ENCODE results near the gene PMS1.

PMS1 gene

DNA sequence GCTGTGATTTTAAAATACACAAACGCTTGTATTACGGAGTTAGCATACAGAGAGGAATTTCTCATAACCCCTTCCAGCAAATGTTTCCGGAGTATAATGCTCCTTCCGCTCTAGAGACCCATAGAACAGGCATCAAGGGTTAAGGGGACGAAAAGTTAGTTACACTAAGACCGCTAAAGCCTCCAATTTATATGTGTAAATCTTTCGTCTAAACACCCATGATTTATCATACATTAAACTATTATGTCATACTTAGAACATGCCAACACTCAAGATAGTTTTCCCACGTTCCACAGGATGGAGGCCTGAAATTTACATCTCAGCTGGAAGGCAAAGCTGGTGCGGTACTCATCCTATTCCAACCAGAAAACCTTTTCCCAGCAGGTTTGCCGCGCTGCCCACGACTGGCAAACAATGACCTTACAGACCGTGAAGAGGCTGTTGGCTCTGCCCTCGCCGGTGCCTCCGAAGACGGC lies 761 bp upstream of the PMS1 start:
- H3K27me3 ChIP-seq (ENCODE audit: insufficient read depth, poor library complexity, severe bottlenecking), result no peaks in the 10 kb centered on the region
- peak overlapping the region; percentile 92 for H3K4me3 ChIP-seq (replicated peaks; ENCODE audit: insufficient read depth, low read length)
- TF ChIP-seq SPI1 (IDR thresholded peaks at IDR 0.05; ENCODE audit: borderline replicate concordance, low read depth) (no peak), GABPA (IDR thresholded peaks at IDR 0.05; ENCODE audit: low read depth) (peak; percentile 82)
- DNase-seq (ENCODE audit: low read depth in 1 of 2, low spot score in 1 of 2), result peak in 1 of 2 experiments; percentile 17
- H3K27ac ChIP-seq (replicated peaks), result peak overlapping the region; percentile 88

DNA sequence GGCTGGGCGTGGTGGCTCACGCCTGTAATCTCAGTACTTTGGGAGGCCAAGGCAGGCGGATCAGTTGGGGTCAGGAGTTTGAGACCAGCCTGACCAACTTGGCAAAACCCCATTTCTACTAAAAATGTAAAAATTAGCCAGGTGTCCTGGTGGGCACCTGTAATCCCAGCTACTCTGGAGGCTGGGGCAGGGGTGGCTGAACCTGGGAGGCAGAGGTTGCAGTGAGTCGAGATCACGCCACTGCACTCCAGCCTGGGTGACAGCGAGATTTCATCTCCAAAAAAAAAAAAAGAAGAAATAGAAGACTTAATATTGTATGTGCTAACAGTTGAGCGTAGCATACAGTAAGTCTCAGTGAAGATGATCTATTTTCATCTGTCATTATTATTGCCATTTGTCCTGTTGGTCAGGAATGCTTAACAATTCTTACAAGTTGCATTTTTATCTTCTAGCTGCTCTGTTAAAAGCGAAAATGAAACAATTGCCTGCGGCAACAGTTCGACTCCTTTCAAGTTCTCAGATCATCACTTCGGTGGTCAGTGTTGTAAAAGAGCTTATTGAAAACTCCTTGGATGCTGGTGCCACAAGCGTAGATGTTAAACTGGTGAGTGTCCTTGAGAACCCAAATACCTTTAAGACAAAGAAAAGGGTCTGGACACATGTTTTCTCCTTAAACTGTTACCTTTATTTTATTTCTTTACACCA lies 7.2 kb downstream of the PMS1 start:
- TF ChIP-seq, protein P1, sequence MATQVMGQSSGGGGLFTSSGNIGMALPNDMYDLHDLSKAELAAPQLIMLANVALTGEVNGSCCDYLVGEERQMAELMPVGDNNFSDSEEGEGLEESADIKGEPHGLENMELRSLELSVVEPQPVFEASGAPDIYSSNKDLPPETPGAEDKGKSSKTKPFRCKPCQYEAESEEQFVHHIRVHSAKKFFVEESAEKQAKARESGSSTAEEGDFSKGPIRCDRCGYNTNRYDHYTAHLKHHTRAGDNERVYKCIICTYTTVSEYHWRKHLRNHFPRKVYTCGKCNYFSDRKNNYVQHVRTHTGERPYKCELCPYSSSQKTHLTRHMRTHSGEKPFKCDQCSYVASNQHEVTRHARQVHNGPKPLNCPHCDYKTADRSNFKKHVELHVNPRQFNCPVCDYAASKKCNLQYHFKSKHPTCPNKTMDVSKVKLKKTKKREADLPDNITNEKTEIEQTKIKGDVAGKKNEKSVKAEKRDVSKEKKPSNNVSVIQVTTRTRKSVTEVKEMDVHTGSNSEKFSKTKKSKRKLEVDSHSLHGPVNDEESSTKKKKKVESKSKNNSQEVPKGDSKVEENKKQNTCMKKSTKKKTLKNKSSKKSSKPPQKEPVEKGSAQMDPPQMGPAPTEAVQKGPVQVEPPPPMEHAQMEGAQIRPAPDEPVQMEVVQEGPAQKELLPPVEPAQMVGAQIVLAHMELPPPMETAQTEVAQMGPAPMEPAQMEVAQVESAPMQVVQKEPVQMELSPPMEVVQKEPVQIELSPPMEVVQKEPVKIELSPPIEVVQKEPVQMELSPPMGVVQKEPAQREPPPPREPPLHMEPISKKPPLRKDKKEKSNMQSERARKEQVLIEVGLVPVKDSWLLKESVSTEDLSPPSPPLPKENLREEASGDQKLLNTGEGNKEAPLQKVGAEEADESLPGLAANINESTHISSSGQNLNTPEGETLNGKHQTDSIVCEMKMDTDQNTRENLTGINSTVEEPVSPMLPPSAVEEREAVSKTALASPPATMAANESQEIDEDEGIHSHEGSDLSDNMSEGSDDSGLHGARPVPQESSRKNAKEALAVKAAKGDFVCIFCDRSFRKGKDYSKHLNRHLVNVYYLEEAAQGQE (IDR thresholded peaks at IDR 0.05; ENCODE audit: insufficient replicate concordance, low read depth), result no peak
- TF ChIP-seq, protein P2, sequence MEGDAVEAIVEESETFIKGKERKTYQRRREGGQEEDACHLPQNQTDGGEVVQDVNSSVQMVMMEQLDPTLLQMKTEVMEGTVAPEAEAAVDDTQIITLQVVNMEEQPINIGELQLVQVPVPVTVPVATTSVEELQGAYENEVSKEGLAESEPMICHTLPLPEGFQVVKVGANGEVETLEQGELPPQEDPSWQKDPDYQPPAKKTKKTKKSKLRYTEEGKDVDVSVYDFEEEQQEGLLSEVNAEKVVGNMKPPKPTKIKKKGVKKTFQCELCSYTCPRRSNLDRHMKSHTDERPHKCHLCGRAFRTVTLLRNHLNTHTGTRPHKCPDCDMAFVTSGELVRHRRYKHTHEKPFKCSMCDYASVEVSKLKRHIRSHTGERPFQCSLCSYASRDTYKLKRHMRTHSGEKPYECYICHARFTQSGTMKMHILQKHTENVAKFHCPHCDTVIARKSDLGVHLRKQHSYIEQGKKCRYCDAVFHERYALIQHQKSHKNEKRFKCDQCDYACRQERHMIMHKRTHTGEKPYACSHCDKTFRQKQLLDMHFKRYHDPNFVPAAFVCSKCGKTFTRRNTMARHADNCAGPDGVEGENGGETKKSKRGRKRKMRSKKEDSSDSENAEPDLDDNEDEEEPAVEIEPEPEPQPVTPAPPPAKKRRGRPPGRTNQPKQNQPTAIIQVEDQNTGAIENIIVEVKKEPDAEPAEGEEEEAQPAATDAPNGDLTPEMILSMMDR (IDR thresholded peaks at IDR 0.05; ENCODE audit: insufficient read depth, low read length), result no peak
- TF ChIP-seq SPI1 (IDR thresholded peaks at IDR 0.05; ENCODE audit: borderline replicate concordance, low read depth), result no peak
- TF ChIP-seq POLR2AphosphoS5 (IDR thresholded peaks at IDR 0.05; ENCODE audit: low read depth), result no peak
- no peak for TF ChIP-seq GABPA (IDR thresholded peaks at IDR 0.05; ENCODE audit: low read depth)
- Histone ChIP-seq H3K27ac (replicated peaks) (no peak overlapping the region), H3K27me3 (ENCODE audit: insufficient read depth, poor library complexity, severe bottlenecking) (no peaks in the 10 kb centered on the region), H3K4me3 (replicated peaks; ENCODE audit: insufficient read depth, low read length) (no peak overlapping the region)
- no peak for DNase-seq (ENCODE audit: low read depth in 1 of 2, low spot score in 1 of 2)

DNA sequence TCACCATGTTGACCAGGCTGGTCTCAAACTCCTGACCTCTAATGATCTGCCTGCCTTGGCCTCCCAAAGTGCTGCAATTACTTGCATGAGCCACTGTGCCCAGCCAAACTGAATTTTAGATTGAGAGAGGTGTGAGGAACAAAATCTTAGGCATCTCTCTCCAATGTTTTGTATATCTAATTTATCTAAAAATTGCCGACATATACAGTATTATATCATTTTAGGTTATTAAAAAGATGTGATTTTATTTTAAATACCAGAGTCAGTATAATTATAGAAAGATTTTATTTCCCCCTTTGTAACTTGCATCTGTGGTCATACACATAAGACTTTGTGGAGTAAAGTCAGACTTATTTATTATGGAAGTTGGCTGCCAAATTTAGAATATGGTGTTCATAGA lies 10.1 kb downstream of the PMS1 start:
- DNase-seq (ENCODE audit: low read depth in 1 of 2, low spot score in 1 of 2), result no peak
- Histone ChIP-seq H3K27ac (replicated peaks) (no peak overlapping the region), H3K4me3 (replicated peaks; ENCODE audit: insufficient read depth, low read length) (no peak overlapping the region), H3K27me3 (ENCODE audit: insufficient read depth, poor library complexity, severe bottlenecking) (no peaks in the 10 kb centered on the region)
- TF ChIP-seq GABPA (IDR thresholded peaks at IDR 0.05; ENCODE audit: low read depth), result no peak
- TF ChIP-seq, protein P2 (IDR thresholded peaks at IDR 0.05; ENCODE audit: insufficient read depth, low read length), result no peak
- TF ChIP-seq POLR2AphosphoS5 (IDR thresholded peaks at IDR 0.05; ENCODE audit: low read depth), result no peak
- TF ChIP-seq SPI1 (IDR thresholded peaks at IDR 0.05; ENCODE audit: borderline replicate concordance, low read depth), result no peak
- TF ChIP-seq, protein P1 (IDR thresholded peaks at IDR 0.05; ENCODE audit: insufficient replicate concordance, low read depth), result no peak

DNA sequence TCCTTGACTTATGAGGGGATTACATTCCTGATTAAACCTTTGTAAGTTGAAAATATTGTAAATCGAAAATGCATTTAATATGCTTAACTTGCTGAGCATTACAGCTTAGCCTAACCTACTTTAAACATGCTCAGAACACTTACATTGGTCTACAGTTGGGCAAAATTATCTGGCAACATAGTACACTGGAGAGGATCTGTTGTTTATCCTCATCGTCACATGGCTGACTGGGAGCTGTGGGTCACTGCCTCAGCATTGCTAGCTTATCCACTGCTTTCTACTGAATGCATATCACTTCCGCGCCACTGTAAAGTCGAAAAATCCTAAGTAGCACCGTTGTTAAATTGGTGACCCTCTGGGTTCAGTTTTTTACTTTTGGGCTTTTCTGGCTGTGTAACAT lies 13.7 kb downstream of the PMS1 start:
- no peak overlapping the region for H3K27ac ChIP-seq (replicated peaks)
- H3K27me3 ChIP-seq (ENCODE audit: insufficient read depth, poor library complexity, severe bottlenecking), result no peaks in the 10 kb centered on the region
- no peak overlapping the region for H3K4me3 ChIP-seq (replicated peaks; ENCODE audit: insufficient read depth, low read length)
- no peak for DNase-seq (ENCODE audit: low read depth in 1 of 2, low spot score in 1 of 2)
- TF ChIP-seq SPI1 (IDR thresholded peaks at IDR 0.05; ENCODE audit: borderline replicate concordance, low read depth) (no peak), POLR2AphosphoS5 (IDR thresholded peaks at IDR 0.05; ENCODE audit: low read depth) (no peak), GABPA (IDR thresholded peaks at IDR 0.05; ENCODE audit: low read depth) (no peak)
- TF ChIP-seq, protein P1 (IDR thresholded peaks at IDR 0.05; ENCODE audit: insufficient replicate concordance, low read depth), result no peak
- TF ChIP-seq, protein P2 (IDR thresholded peaks at IDR 0.05; ENCODE audit: insufficient read depth, low read length), result no peak
